Measurements from ENCODE around the gene MARK2.

DNA sequence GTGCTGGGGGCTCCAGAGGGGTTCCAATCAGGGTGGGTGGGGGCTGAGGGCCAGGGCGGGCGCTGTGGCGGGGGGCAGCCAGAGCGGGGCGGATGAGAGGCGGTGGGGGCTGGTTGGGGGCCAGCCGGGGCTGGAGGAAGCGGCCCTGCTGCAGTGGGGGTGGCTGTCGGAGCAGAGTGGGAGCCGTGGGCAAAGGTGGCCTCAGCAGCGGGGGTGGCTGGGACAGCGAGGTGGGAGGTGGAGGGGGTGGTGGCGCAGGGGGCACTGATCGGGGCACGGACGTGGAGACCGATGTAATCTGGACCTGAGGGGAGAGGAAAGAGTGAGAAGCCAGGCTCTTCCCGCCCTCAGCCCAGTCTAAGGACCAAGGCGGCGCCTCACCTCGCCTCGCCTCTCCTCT lies 73.0 kb downstream of the MARK2 start:
- no peak for TF ChIP-seq POLR2A (IDR thresholded peaks at IDR 0.05)
- TF ChIP-seq, protein P1, sequence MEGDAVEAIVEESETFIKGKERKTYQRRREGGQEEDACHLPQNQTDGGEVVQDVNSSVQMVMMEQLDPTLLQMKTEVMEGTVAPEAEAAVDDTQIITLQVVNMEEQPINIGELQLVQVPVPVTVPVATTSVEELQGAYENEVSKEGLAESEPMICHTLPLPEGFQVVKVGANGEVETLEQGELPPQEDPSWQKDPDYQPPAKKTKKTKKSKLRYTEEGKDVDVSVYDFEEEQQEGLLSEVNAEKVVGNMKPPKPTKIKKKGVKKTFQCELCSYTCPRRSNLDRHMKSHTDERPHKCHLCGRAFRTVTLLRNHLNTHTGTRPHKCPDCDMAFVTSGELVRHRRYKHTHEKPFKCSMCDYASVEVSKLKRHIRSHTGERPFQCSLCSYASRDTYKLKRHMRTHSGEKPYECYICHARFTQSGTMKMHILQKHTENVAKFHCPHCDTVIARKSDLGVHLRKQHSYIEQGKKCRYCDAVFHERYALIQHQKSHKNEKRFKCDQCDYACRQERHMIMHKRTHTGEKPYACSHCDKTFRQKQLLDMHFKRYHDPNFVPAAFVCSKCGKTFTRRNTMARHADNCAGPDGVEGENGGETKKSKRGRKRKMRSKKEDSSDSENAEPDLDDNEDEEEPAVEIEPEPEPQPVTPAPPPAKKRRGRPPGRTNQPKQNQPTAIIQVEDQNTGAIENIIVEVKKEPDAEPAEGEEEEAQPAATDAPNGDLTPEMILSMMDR (IDR thresholded peaks at IDR 0.05), result no peak

All from esophagus squamous epithelium (tissue), 4 donors.